AG09309 (cell line): Measurements from ENCODE around the gene FOXC1.

Experiments used
- DNase-seq: peaks from one replicate; pipeline ENCODE4 v3.0.0-alpha.2; 2010; ENCODE audit warnings: low read depth
- H3K4me3 ChIP-seq: 2 replicates; pipeline ENCODE4 v1.5.1; 2011; ENCODE audit warnings: mild to moderate bottlenecking, low read depth, low read length, moderate library complexity; ENCODE audit not compliant: control insufficient read depth
- TF ChIP-seq, protein P1 (sequence below): IDR thresholded peaks from 2 replicates; pipeline ENCODE4 v1.5.1; 2011; ENCODE audit warnings: mild to moderate bottlenecking, low read depth, low read length, inconsistent platforms; ENCODE audit not compliant: insufficient read depth, control insufficient read depth; ENCODE audit errors: missing control alignments

The FOXC1 gene

DNA sequence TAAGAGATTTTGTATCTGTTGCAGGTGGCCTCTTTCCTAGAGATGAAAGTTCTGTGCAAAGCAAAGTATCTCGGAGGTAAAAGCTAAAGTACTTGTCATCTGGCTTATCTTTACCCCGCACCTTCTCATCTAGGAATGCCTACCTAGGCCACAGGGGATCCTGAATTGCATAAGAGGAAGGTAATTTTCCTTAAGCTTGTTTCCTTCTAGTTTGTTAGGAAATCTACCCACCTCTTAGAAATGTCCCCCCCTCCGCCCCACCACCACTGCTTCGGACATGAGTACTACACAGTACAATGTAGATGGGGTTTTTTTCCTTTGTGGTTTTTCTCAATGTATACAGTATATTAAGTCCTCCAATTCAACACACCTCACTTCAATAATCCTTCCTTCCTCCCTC, 21.5 kb downstream of the FOXC1 start:
- DNase-seq: no peak
- TF ChIP-seq, protein P1, sequence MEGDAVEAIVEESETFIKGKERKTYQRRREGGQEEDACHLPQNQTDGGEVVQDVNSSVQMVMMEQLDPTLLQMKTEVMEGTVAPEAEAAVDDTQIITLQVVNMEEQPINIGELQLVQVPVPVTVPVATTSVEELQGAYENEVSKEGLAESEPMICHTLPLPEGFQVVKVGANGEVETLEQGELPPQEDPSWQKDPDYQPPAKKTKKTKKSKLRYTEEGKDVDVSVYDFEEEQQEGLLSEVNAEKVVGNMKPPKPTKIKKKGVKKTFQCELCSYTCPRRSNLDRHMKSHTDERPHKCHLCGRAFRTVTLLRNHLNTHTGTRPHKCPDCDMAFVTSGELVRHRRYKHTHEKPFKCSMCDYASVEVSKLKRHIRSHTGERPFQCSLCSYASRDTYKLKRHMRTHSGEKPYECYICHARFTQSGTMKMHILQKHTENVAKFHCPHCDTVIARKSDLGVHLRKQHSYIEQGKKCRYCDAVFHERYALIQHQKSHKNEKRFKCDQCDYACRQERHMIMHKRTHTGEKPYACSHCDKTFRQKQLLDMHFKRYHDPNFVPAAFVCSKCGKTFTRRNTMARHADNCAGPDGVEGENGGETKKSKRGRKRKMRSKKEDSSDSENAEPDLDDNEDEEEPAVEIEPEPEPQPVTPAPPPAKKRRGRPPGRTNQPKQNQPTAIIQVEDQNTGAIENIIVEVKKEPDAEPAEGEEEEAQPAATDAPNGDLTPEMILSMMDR: no peak
- no peak overlapping the region for H3K4me3 ChIP-seq

DNA sequence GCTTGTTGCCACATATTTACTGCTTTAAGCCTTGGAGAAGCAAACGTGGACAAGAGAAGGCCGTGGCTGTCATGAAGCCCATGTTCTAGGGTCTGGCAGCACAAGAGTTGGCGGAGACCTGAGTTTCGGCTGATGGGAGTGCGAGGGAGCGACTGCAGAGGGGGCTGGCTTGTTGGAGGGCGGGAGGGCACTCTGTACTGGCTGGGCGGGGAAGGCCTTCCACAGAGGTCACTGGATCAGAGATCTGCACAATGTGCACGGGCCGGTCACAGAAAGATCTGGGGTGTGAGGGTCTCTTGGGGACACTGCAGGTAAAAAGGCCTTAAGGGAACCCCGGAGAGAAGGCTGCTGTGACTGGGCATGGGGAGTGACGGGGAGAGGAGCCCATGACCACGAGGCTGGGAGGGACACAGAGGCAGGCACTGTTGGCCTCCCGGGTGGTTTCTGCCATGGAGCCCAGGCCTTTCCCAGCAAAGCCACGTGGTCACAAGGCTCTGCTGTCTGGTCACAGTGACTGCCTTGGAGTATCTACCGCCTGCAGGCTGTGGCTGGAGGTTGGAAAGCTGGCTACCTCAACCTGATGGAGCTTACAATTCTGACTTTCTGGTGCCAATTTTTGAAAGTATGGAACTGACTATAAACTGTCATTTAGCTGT, 23.8 kb downstream of the FOXC1 start:
- TF ChIP-seq, protein P1: no peak
- H3K4me3 ChIP-seq: no peak overlapping the region
- DNase-seq: no peak

- no peak for DNase-seq
- no peak overlapping the region for H3K4me3 ChIP-seq
- TF ChIP-seq, protein P1: no peak
These were observed 24.4 kb downstream of the FOXC1 start for GRCh38 chr6:1634081-1634480.

DNA sequence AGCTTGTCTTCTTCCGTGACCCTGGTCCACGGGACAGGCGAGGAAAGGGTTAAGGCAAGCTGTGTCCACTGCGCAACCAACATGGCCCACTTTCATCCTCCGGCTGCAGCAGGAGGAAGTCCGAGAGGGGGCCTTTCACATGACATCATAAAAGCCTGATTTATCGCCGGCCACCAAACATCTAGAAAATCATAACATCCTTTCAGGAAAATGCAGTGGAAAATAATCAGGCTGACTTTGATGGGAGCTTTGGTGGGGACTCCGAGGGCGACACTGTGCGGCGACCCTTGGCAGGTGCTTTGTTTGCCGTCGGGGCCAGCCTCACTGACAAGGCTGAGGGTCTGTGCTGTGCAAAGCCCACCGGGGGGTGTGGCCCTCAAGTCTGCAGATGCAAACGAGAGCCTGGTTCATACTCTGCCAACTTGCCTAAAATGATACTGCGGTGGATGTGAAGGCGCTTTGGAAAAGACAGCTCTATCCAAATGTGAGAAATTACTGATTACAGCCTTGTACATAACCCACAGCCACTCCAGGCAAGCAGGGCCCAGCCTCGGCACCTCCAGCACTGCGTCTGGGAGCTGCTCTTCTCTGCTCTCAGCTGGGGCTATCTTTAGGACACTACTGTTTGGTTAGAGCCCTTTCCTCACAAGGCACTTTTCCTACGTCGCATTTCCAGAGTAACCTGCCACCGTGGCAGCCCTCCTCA, 25.7 kb downstream of the FOXC1 start:
- no peak overlapping the region for H3K4me3 ChIP-seq
- TF ChIP-seq, protein P1: no peak
- DNase-seq: no peak

- no peak overlapping the region for H3K4me3 ChIP-seq
- DNase-seq: no peak
- TF ChIP-seq, protein P1: no peak
These were observed 26.6 kb downstream of the FOXC1 start for GRCh38 chr6:1636272-1636825.

- TF ChIP-seq, protein P1: no peak
- DNase-seq: no peak
- H3K4me3 ChIP-seq: no peak overlapping the region
These were observed 27.5 kb downstream of the FOXC1 start for GRCh38 chr6:1636971-1637871.
